Measurements from ENCODE around the gene VPS26B. TPM values are rescaled to one million over a fixed set of nuclear protein-coding genes. Genes with fewer than 3 reads are reported as not detected.
A peak's percentile ranks its signal among the peaks of the same experiment; 100 is the strongest.

The VPS26B gene
- total RNA-seq, 1 experiment from 2014 or later: 29.3 TPM

DNA sequence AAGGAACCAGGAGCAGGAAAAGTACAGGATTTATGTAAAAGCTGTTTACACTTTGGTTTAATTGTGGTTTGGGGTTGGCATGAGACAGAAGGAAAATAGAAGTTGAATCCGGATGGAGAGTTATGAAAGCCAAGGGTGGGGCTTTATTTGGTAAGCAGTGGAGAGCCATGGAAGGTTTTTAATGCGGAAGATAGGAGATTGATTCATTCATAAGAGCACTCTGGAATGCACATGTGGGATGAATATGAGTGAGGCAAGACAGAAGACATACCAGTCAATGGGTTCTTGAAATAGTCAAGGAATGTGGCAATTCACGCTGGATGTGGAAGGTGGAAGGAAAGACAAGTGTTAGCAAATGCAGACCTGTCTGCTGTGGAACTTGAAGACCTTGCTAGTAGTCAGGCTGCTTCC, 42.4 kb downstream of the VPS26B start:
- peaks cover 67% of the 10 kb centered on the region for H3K4me1 Mint-ChIP-seq
- DNase-seq (ENCODE audit: low spot score): no peak
- TF ChIP-seq, protein P1, sequence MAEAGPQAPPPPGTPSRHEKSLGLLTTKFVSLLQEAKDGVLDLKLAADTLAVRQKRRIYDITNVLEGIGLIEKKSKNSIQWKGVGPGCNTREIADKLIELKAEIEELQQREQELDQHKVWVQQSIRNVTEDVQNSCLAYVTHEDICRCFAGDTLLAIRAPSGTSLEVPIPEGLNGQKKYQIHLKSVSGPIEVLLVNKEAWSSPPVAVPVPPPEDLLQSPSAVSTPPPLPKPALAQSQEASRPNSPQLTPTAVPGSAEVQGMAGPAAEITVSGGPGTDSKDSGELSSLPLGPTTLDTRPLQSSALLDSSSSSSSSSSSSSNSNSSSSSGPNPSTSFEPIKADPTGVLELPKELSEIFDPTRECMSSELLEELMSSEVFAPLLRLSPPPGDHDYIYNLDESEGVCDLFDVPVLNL (CRISPR knock-in tag; IDR thresholded peaks at IDR 0.05; ENCODE audit: borderline replicate concordance, low read depth): no peak
- TF ChIP-seq GRHL2 (CRISPR knock-in tag; IDR thresholded peaks at IDR 0.05; ENCODE audit: insufficient replicate concordance, severe bottlenecking) (no peak), NR3C1 (CRISPR knock-in tag; conservative IDR thresholded peaks at IDR 0.05; ENCODE audit: low read depth) (no peak), ZNF263 (CRISPR knock-in tag; IDR thresholded peaks at IDR 0.05; ENCODE audit: low read depth) (no peak), ZNF317 (CRISPR knock-in tag; IDR thresholded peaks at IDR 0.05; ENCODE audit: borderline replicate concordance, low read depth) (no peak), ZNF396 (CRISPR knock-in tag; IDR thresholded peaks at IDR 0.05; ENCODE audit: borderline replicate concordance) (no peak), JAZF1 (CRISPR knock-in tag; IDR thresholded peaks at IDR 0.05) (no peak), TEAD4 (CRISPR knock-in tag; IDR thresholded peaks at IDR 0.05) (no peak), NFYB (CRISPR knock-in tag; conservative IDR thresholded peaks at IDR 0.05; ENCODE audit: low read depth) (no peak), ZNF423 (CRISPR knock-in tag; IDR thresholded peaks at IDR 0.05) (no peak), OVOL2 (CRISPR knock-in tag; IDR thresholded peaks at IDR 0.05; ENCODE audit: borderline replicate concordance) (no peak), SP1 (CRISPR knock-in tag; conservative IDR thresholded peaks at IDR 0.05) (no peak)
- TF ChIP-seq, protein P2, sequence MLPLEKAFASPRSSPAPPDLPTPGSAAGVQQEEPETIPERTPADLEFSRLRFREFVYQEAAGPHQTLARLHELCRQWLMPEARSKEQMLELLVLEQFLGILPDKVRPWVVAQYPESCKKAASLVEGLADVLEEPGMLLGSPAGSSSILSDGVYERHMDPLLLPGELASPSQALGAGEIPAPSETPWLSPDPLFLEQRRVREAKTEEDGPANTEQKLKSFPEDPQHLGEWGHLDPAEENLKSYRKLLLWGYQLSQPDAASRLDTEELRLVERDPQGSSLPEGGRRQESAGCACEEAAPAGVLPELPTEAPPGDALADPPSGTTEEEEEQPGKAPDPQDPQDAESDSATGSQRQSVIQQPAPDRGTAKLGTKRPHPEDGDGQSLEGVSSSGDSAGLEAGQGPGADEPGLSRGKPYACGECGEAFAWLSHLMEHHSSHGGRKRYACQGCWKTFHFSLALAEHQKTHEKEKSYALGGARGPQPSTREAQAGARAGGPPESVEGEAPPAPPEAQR (CRISPR knock-in tag; IDR thresholded peaks at IDR 0.05): no peak
- TF ChIP-seq, protein P3, sequence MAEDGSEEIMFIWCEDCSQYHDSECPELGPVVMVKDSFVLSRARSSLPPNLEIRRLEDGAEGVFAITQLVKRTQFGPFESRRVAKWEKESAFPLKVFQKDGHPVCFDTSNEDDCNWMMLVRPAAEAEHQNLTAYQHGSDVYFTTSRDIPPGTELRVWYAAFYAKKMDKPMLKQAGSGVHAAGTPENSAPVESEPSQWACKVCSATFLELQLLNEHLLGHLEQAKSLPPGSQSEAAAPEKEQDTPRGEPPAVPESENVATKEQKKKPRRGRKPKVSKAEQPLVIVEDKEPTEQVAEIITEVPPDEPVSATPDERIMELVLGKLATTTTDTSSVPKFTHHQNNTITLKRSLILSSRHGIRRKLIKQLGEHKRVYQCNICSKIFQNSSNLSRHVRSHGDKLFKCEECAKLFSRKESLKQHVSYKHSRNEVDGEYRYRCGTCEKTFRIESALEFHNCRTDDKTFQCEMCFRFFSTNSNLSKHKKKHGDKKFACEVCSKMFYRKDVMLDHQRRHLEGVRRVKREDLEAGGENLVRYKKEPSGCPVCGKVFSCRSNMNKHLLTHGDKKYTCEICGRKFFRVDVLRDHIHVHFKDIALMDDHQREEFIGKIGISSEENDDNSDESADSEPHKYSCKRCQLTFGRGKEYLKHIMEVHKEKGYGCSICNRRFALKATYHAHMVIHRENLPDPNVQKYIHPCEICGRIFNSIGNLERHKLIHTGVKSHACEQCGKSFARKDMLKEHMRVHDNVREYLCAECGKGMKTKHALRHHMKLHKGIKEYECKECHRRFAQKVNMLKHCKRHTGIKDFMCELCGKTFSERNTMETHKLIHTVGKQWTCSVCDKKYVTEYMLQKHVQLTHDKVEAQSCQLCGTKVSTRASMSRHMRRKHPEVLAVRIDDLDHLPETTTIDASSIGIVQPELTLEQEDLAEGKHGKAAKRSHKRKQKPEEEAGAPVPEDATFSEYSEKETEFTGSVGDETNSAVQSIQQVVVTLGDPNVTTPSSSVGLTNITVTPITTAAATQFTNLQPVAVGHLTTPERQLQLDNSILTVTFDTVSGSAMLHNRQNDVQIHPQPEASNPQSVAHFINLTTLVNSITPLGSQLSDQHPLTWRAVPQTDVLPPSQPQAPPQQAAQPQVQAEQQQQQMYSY (CRISPR knock-in tag; IDR thresholded peaks at IDR 0.05): no peak
- TF ChIP-seq, protein P4, sequence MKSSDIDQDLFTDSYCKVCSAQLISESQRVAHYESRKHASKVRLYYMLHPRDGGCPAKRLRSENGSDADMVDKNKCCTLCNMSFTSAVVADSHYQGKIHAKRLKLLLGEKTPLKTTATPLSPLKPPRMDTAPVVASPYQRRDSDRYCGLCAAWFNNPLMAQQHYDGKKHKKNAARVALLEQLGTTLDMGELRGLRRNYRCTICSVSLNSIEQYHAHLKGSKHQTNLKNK (CRISPR knock-in tag; IDR thresholded peaks at IDR 0.05): no peak
- TF ChIP-seq, protein P5, sequence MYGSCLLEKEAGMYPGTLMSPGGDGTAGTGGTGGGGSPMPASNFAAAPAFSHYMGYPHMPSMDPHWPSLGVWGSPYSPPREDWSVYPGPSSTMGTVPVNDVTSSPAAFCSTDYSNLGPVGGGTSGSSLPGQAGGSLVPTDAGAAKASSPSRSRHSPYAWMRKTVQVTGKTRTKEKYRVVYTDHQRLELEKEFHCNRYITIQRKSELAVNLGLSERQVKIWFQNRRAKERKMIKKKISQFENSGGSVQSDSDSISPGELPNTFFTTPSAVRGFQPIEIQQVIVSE (CRISPR knock-in tag; IDR thresholded peaks at IDR 0.05; ENCODE audit: borderline replicate concordance): no peak
- TF ChIP-seq, protein P6, sequence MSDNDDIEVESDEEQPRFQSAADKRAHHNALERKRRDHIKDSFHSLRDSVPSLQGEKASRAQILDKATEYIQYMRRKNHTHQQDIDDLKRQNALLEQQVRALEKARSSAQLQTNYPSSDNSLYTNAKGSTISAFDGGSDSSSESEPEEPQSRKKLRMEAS (CRISPR knock-in tag; IDR thresholded peaks at IDR 0.05): no peak
- TF ChIP-seq, protein P7, sequence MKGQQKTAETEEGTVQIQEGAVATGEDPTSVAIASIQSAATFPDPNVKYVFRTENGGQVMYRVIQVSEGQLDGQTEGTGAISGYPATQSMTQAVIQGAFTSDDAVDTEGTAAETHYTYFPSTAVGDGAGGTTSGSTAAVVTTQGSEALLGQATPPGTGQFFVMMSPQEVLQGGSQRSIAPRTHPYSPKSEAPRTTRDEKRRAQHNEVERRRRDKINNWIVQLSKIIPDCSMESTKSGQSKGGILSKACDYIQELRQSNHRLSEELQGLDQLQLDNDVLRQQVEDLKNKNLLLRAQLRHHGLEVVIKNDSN (CRISPR knock-in tag; IDR thresholded peaks at IDR 0.05): no peak
- TF ChIP-seq, protein P8, sequence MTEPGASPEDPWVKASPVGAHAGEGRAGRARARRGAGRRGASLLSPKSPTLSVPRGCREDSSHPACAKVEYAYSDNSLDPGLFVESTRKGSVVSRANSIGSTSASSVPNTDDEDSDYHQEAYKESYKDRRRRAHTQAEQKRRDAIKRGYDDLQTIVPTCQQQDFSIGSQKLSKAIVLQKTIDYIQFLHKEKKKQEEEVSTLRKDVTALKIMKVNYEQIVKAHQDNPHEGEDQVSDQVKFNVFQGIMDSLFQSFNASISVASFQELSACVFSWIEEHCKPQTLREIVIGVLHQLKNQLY (CRISPR knock-in tag; IDR thresholded peaks at IDR 0.05): no peak
- TF ChIP-seq, protein P9, sequence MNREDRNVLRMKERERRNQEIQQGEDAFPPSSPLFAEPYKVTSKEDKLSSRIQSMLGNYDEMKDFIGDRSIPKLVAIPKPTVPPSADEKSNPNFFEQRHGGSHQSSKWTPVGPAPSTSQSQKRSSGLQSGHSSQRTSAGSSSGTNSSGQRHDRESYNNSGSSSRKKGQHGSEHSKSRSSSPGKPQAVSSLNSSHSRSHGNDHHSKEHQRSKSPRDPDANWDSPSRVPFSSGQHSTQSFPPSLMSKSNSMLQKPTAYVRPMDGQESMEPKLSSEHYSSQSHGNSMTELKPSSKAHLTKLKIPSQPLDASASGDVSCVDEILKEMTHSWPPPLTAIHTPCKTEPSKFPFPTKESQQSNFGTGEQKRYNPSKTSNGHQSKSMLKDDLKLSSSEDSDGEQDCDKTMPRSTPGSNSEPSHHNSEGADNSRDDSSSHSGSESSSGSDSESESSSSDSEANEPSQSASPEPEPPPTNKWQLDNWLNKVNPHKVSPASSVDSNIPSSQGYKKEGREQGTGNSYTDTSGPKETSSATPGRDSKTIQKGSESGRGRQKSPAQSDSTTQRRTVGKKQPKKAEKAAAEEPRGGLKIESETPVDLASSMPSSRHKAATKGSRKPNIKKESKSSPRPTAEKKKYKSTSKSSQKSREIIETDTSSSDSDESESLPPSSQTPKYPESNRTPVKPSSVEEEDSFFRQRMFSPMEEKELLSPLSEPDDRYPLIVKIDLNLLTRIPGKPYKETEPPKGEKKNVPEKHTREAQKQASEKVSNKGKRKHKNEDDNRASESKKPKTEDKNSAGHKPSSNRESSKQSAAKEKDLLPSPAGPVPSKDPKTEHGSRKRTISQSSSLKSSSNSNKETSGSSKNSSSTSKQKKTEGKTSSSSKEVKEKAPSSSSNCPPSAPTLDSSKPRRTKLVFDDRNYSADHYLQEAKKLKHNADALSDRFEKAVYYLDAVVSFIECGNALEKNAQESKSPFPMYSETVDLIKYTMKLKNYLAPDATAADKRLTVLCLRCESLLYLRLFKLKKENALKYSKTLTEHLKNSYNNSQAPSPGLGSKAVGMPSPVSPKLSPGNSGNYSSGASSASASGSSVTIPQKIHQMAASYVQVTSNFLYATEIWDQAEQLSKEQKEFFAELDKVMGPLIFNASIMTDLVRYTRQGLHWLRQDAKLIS (CRISPR knock-in tag; IDR thresholded peaks at IDR 0.05; ENCODE audit: borderline replicate concordance): no peak
- ATAC-seq: peak; percentile 12; the same call in 1 of the 2 replicates
- CTCF ChIA-PET: interaction anchor here (1.2 to 6.2 kb wide), 3 partner anchors 10 to 42 kb away, joined by 4 to 57 read pairs (median 4); partner anchors contain the start of genes ACAD8, GLB1L3 and VPS26B
- H3K9me3 Mint-ChIP-seq: no peaks in the 10 kb centered on the region
- H3K27ac Mint-ChIP-seq: peak overlapping the region; percentile 90
- POLR2A ChIA-PET: no interaction called here
- H3K4me3 Mint-ChIP-seq: no peak overlapping the region
- no peaks in the 10 kb centered on the region for H3K27me3 Mint-ChIP-seq (ENCODE audit: low read depth)
- H3K36me3 Mint-ChIP-seq: peaks cover 19% of the 10 kb centered on the region
